HG02884 (cell line): Measurements from ENCODE around the gene CTDSPL.

Experiments
- ATAC-seq: cut with Tn5 transposase; IDR thresholded peaks from one replicate; pipeline ENCODE4 v1.9.1; 2021; ENCODE audit warnings: mild to moderate bottlenecking, moderate library complexity; ENCODE audit not compliant: unreplicated experiment

CTDSPL gene

GRCh38 chr3:37853691-37854413 is 7.8 kb upstream of the CTDSPL start:
- no peak for ATAC-seq

- peak; percentile 58 for ATAC-seq
Observed at GRCh38 chr3:37855363-37855970, 6.2 kb upstream of the CTDSPL start.

- no peak for ATAC-seq
Observed at GRCh38 chr3:37856381-37856780, 5.3 kb upstream of the CTDSPL start.

GRCh38 chr3:37858742-37859141 is 2.9 kb upstream of the CTDSPL start:
- no peak for ATAC-seq

GRCh38 chr3:37859354-37859753 is 2.3 kb upstream of the CTDSPL start:
- no peak for ATAC-seq

- no peak for ATAC-seq
Observed at GRCh38 chr3:37859908-37860199, 1.8 kb upstream of the CTDSPL start.

- ATAC-seq = no peak
Observed at GRCh38 chr3:37862219-37862902, 681 bp downstream of the CTDSPL start.

- ATAC-seq = no peak
Observed at GRCh38 chr3:37862903-37863815, 1.5 kb downstream of the CTDSPL start.

GRCh38 chr3:37863949-37864822 is 2.5 kb downstream of the CTDSPL start:
- no peak for ATAC-seq

- ATAC-seq = no peak
Observed at GRCh38 chr3:37864904-37865303, 3.2 kb downstream of the CTDSPL start.

GRCh38 chr3:37867144-37867543 is 5.5 kb downstream of the CTDSPL start:
- no peak for ATAC-seq

GRCh38 chr3:37871858-37872257 is 10.2 kb downstream of the CTDSPL start:
- no peak for ATAC-seq

GRCh38 chr3:37872413-37873160 is 10.9 kb downstream of the CTDSPL start:
- no peak for ATAC-seq

GRCh38 chr3:37876279-37876678 is 14.6 kb downstream of the CTDSPL start:
- no peak for ATAC-seq

- ATAC-seq = no peak
Observed at GRCh38 chr3:37882711-37883110, 21.0 kb downstream of the CTDSPL start.

GRCh38 chr3:37885814-37886213 is 24.1 kb downstream of the CTDSPL start:
- ATAC-seq = no peak

GRCh38 chr3:37886395-37886794 is 24.7 kb downstream of the CTDSPL start:
- ATAC-seq = no peak

- no peak for ATAC-seq
Observed at GRCh38 chr3:37887062-37887461, 25.4 kb downstream of the CTDSPL start.

- no peak for ATAC-seq
Observed at GRCh38 chr3:37887824-37888223, 26.1 kb downstream of the CTDSPL start.

- no peak for ATAC-seq
Observed at GRCh38 chr3:37888421-37888820, 26.7 kb downstream of the CTDSPL start.
